PFSK-1 (cell line): Measurements from ENCODE around the gene HSPA13.

Experiments used
- FOXP2 ChIP-seq: optimal IDR thresholded peaks from 2 replicates; pipeline ENCODE3; 2011; ENCODE audit warnings: borderline replicate concordance, control low read depth, inconsistent platforms; ENCODE audit not compliant: insufficient read depth; ENCODE audit errors: extremely low read length, extremely low read depth
- POLR2AphosphoS5 ChIP-seq: IDR thresholded peaks from 2 replicates; pipeline ENCODE4 v1.6.1; 2012; ENCODE audit warnings: low read depth, mild to moderate bottlenecking, control low read depth, low read length, moderate library complexity
- SIN3A ChIP-seq: IDR thresholded peaks from 2 replicates; pipeline ENCODE4 v1.6.1; 2012; ENCODE audit warnings: mild to moderate bottlenecking, low read length, moderate library complexity, borderline replicate concordance; ENCODE audit not compliant: insufficient read depth
- TAF1 ChIP-seq: IDR thresholded peaks from 2 replicates; pipeline ENCODE4 v1.6.1; 2012; ENCODE audit warnings: low read length, control low read depth, borderline replicate concordance; ENCODE audit not compliant: insufficient read depth
- TF ChIP-seq, protein P1 (sequence below), 2 experiments: IDR thresholded peaks; 2 replicates each; pipeline versions ENCODE4 v1.6.1 to v1.8.0; 2011 to 2012; ENCODE audit warnings: low read depth in 2 of 2, low read length in 2 of 2, control low read depth in 1 of 2, inconsistent platforms in 1 of 2, mild to moderate bottlenecking in 1 of 2, moderate library complexity in 1 of 2; ENCODE audit not compliant: insufficient read depth in 1 of 2

HSPA13 gene

DNA sequence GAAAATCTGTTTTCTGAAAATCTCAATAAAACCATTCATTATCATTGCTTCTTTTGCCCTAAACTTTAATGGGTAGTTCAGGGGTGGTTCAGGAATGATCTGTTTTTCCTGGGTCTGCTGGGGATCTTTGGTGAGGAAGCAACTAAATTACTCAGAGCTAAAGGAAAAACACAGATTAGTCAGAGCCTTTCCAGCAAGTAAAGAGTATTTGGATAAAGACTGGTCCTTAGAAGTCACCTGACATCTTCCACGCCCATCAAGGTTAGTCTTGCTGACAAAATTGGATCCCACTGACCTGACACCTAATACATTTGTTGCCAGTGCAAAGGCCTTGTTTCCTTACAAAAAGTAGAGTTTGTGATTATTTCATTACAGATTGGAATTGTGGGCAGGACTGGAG lies 24.2 kb downstream of the HSPA13 start:
- TF ChIP-seq POLR2AphosphoS5 (no peak), TAF1 (no peak), SIN3A (no peak), FOXP2 (no peak)
- TF ChIP-seq, protein P1, sequence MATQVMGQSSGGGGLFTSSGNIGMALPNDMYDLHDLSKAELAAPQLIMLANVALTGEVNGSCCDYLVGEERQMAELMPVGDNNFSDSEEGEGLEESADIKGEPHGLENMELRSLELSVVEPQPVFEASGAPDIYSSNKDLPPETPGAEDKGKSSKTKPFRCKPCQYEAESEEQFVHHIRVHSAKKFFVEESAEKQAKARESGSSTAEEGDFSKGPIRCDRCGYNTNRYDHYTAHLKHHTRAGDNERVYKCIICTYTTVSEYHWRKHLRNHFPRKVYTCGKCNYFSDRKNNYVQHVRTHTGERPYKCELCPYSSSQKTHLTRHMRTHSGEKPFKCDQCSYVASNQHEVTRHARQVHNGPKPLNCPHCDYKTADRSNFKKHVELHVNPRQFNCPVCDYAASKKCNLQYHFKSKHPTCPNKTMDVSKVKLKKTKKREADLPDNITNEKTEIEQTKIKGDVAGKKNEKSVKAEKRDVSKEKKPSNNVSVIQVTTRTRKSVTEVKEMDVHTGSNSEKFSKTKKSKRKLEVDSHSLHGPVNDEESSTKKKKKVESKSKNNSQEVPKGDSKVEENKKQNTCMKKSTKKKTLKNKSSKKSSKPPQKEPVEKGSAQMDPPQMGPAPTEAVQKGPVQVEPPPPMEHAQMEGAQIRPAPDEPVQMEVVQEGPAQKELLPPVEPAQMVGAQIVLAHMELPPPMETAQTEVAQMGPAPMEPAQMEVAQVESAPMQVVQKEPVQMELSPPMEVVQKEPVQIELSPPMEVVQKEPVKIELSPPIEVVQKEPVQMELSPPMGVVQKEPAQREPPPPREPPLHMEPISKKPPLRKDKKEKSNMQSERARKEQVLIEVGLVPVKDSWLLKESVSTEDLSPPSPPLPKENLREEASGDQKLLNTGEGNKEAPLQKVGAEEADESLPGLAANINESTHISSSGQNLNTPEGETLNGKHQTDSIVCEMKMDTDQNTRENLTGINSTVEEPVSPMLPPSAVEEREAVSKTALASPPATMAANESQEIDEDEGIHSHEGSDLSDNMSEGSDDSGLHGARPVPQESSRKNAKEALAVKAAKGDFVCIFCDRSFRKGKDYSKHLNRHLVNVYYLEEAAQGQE (IDR thresholded peaks at IDR 0.05; ENCODE audit: insufficient read depth in 1 of 2, low read depth in 2 of 2, low read length in 2 of 2) = no peak

DNA sequence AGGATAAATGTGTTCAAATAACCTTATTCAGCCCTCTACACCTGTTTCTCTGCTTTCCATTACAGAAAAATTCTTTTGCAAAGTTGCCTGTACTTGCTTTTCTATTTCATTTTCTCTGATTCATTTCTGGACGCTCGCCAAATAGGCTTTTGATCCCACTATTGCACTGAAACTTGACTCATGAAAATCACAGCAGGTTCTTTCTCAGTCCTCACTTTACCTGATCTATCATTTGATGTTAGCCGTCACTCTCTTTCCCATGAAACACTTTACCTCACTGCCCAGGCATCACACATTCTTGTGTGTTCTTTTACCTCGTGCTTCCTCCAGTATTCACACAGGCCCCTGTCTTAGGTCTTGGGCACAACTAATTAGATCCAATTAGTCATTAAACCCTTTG lies 26.2 kb downstream of the HSPA13 start:
- no peak for TF ChIP-seq SIN3A
- TF ChIP-seq TAF1 = no peak
- TF ChIP-seq POLR2AphosphoS5 = no peak
- TF ChIP-seq FOXP2 = no peak
- TF ChIP-seq, protein P1 (IDR thresholded peaks at IDR 0.05; ENCODE audit: insufficient read depth in 1 of 2, low read depth in 2 of 2, low read length in 2 of 2) = no peak

DNA sequence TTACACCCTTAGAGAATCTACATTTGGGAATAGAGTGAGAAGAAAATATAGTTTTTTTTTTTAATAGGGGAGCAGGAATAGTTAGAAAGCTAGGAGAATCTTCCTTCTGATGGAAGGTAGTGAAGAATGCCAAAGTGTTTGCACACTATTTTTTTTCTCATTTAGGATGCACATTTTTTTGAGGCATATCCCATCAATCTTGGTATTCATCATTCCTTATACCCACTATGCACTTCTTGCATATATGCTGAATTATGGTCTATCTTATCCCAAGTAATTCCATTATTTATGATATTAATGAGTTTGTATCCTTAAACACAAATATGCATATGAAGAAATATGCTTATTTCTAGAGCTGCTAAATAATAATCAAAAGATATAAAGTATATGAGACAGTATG lies 28.4 kb downstream of the HSPA13 start:
- TF ChIP-seq TAF1 = no peak
- no peak for TF ChIP-seq SIN3A
- TF ChIP-seq, protein P1 (IDR thresholded peaks at IDR 0.05; ENCODE audit: insufficient read depth in 1 of 2, low read depth in 2 of 2, low read length in 2 of 2) = no peak
- no peak for TF ChIP-seq POLR2AphosphoS5
- no peak for TF ChIP-seq FOXP2

DNA sequence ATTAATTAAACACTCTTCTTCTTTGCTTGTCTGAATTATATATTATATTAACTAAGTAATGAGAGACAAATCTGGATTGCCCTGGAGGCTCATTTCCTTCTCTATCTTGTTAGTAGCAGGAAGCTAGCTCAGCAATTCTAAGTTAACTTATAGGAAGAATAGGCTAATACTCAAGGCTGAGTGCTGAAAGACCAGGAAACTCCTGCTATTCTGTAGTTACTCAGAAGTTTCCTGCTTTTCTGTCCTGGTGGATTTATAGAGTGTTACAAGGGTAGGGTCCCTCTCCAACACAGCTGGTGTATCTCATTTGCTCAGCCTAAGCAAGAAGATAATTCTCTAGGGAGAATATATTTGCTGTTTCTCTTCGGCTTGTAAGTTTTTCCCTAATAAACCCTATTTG lies 29.2 kb downstream of the HSPA13 start:
- no peak for TF ChIP-seq FOXP2
- no peak for TF ChIP-seq SIN3A
- TF ChIP-seq, protein P1 (IDR thresholded peaks at IDR 0.05; ENCODE audit: insufficient read depth in 1 of 2, low read depth in 2 of 2, low read length in 2 of 2) = no peak
- TF ChIP-seq POLR2AphosphoS5 = no peak
- TF ChIP-seq TAF1 = no peak

DNA sequence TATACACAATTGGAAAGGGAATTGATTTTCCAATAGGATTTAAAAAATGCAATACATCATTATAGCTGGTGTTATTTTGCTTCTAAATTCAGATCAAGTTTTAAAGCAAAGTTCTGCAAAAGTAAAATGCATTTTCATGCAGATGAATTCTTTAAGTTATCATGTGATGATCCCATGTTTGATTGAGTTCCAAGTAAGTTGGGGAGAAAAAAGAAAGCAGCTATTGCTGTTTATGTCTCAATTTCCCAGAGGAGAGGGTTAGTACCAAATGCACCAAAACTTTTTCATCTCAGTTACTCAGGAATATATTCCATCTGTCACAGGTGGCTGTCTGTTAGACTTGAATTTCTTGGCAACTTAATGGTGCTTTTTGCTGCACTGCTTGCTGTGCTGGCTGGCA lies 29.7 kb downstream of the HSPA13 start:
- no peak for TF ChIP-seq FOXP2
- TF ChIP-seq, protein P1 (IDR thresholded peaks at IDR 0.05; ENCODE audit: insufficient read depth in 1 of 2, low read depth in 2 of 2, low read length in 2 of 2) = no peak
- TF ChIP-seq TAF1 = no peak
- no peak for TF ChIP-seq SIN3A
